ENCODE measurements around the gene LMO2.

- no peak for TF ChIP-seq CTCF (IDR thresholded peaks at IDR 0.05)
- TF ChIP-seq POLR2A (IDR thresholded peaks at IDR 0.05), result no peak
These were observed 29.1 kb upstream of the LMO2 start for GRCh38 chr11:33920838-33921613.
